Measurements from ENCODE around the gene CNTN1.

DNA sequence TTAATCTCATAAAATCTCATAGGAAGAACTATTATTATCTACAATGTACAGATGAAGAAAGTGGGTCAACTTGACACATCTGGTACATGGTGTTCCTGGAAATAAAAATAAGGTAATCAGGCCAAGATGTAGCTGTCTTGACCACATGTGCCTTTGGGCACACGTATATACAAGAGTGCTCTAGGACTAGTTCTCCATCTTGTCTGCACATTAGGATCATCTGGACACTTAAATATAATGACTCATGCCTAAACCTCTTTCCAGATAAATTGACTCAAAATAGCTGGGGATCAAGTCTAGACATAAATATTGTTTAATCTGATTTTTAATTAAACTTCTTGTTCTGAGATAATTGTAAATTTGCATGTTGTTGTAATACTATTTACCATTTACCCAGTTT, 182.6 kb downstream of the CNTN1 start:
- no peak for TF ChIP-seq YY1 (IDR thresholded peaks at IDR 0.05; ENCODE audit: insufficient read depth, insufficient read length)
- TF ChIP-seq SUZ12 (IDR thresholded peaks at IDR 0.05; ENCODE audit: extremely low read depth, insufficient read depth, insufficient read length), result no peak
- no peak for TF ChIP-seq ZNF274 (IDR thresholded peaks at IDR 0.05; ENCODE audit: low read depth, low read length)

All from NT2/D1 (cell line).